ENCODE data around the gene SLC16A9. TPM values are rescaled to one million over a fixed set of nuclear protein-coding genes. Genes with fewer than 3 reads are reported as not detected.

The SLC16A9 gene
- polyA plus RNA-seq (2013, experiment 1 of 2): 0.11 TPM
- 0.10 TPM for polyA plus RNA-seq (2013, experiment 2 of 2)

- H3K4me3 ChIP-seq (ENCODE audit: insufficient read depth in 1 of 2, low read depth in 1 of 2, low read length in 2 of 2): peak within 1 kb of the TSS; percentile 54 to 77
- peak within 1 kb of the TSS; percentile 100 for H3K4me2 ChIP-seq (ENCODE audit: low read length, poor library complexity, severe bottlenecking)
- no peak within 1 kb of the TSS for H3K27ac ChIP-seq (ENCODE audit: low read length, poor library complexity, severe bottlenecking)
- no peak within 1 kb of the TSS for H3K14ac ChIP-seq (ENCODE audit: low read length in 2 of 2)
- H3K4ac ChIP-seq (ENCODE audit: low read depth in 1 of 2, low read length in 2 of 2): no peak within 1 kb of the TSS
- peak within 1 kb of the TSS; percentile 78 for H2BK15ac ChIP-seq (ENCODE audit: low read depth, poor library complexity, severe bottlenecking)
- no peak within 1 kb of the TSS for H4K91ac ChIP-seq (ENCODE audit: low read length)
- no peak within 1 kb of the TSS for H2AK5ac ChIP-seq (ENCODE audit: low read length, severe bottlenecking)
- no peaks in the 10 kb centered on the region for H3K9me3 ChIP-seq (ENCODE audit: control insufficient read depth, low read length)
- peak within 1 kb of the TSS; percentile 77 for H3K9ac ChIP-seq (ENCODE audit: low read length)
- H2BK12ac ChIP-seq (ENCODE audit: low read length in 2 of 2): no peak within 1 kb of the TSS
- H2BK5ac ChIP-seq (ENCODE audit: low read depth, low read length, poor library complexity, severe bottlenecking): peak within 1 kb of the TSS; percentile 20
- under 1% methylated on average over 48 of the region's 68 CpGs for WGBS
- peak within 1 kb of the TSS; percentile 32 for H4K8ac ChIP-seq (ENCODE audit: low read length)
- H2AFZ ChIP-seq (ENCODE audit: low read depth, low read length): peak within 1 kb of the TSS; percentile 64
- peak; percentile 58 for DNase-seq
- H3K27me3 ChIP-seq (ENCODE audit: control insufficient read depth in 1 of 2, insufficient read depth in 1 of 2, low read length in 2 of 2): peaks cover 51 to 65% of the 10 kb centered on the region in 2 experiments
- peak within 1 kb of the TSS; percentile 55 for H2BK120ac ChIP-seq (ENCODE audit: low read depth, low read length)
- H3K79me1 ChIP-seq (replicated peaks; ENCODE audit: low read length, poor library complexity, severe bottlenecking): no peaks in the 10 kb centered on the region
- no peak within 1 kb of the TSS for H3K18ac ChIP-seq (ENCODE audit: low read depth in 1 of 2, low read length in 2 of 2)
- no peaks in the 10 kb centered on the region for H3K36me3 ChIP-seq (ENCODE audit: control insufficient read depth in 1 of 2, insufficient read depth in 2 of 2, low read depth in 1 of 2, low read length in 2 of 2)
- H3K4me1 ChIP-seq (ENCODE audit: control insufficient read depth, insufficient read depth, low read depth, low read length): peaks cover 15% of the 10 kb centered on the region
- H3K23ac ChIP-seq (ENCODE audit: low read length in 2 of 2): peak within 1 kb of the TSS in 1 of 2 experiments; percentile 77
Measured at GRCh38 chr10:59709395-59710125, at the start of gene SLC16A9. SLC16A9 (minus strand) TSS chr10:59709850; CDS start chr10:59684291, 25,559 bp downstream.

GRCh38 chr10:59757966-59758365 is 48.3 kb upstream of the SLC16A9 start:
- Histone ChIP-seq H2AK5ac (ENCODE audit: low read length, severe bottlenecking) (no peak overlapping the region), H2BK5ac (ENCODE audit: low read depth, low read length, poor library complexity, severe bottlenecking) (no peak overlapping the region), H4K91ac (ENCODE audit: low read length) (no peak overlapping the region), H3K9me3 (ENCODE audit: control insufficient read depth, low read length) (no peaks in the 10 kb centered on the region), H3K4me2 (ENCODE audit: low read length, poor library complexity, severe bottlenecking) (no peak overlapping the region), H3K9ac (ENCODE audit: low read length) (no peak overlapping the region), H3K14ac (ENCODE audit: low read length in 2 of 2) (no peak overlapping the region), H4K8ac (ENCODE audit: low read length) (no peak overlapping the region), H2BK12ac (ENCODE audit: low read length in 2 of 2) (no peak overlapping the region), H3K4me3 (ENCODE audit: insufficient read depth in 1 of 2, low read depth in 1 of 2, low read length in 2 of 2) (no peak overlapping the region), H3K4me1 (ENCODE audit: control insufficient read depth, insufficient read depth, low read depth, low read length) (no peaks in the 10 kb centered on the region), H2BK120ac (ENCODE audit: low read depth, low read length) (no peak overlapping the region), H2BK15ac (ENCODE audit: low read depth, poor library complexity, severe bottlenecking) (no peak overlapping the region), H3K27ac (ENCODE audit: low read length, poor library complexity, severe bottlenecking) (no peak overlapping the region), H3K18ac (ENCODE audit: low read depth in 1 of 2, low read length in 2 of 2) (no peak overlapping the region), H3K79me1 (replicated peaks; ENCODE audit: low read length, poor library complexity, severe bottlenecking) (no peaks in the 10 kb centered on the region), H3K27me3 (ENCODE audit: control insufficient read depth in 1 of 2, insufficient read depth in 1 of 2, low read length in 2 of 2) (peaks cover 0 to 4% of the 10 kb centered on the region in 2 experiments), H3K4ac (ENCODE audit: low read depth in 1 of 2, low read length in 2 of 2) (no peak overlapping the region), H3K23ac (ENCODE audit: low read length in 2 of 2) (no peak overlapping the region), H2AFZ (ENCODE audit: low read depth, low read length) (no peak overlapping the region), H3K36me3 (ENCODE audit: control insufficient read depth in 1 of 2, insufficient read depth in 2 of 2, low read depth in 1 of 2, low read length in 2 of 2) (no peaks in the 10 kb centered on the region)
- 61% methylated on average over 3 of the region's 3 CpGs for WGBS
- no peak for DNase-seq

- Histone ChIP-seq H2AK5ac (ENCODE audit: low read length, severe bottlenecking) (no peak overlapping the region), H2BK12ac (ENCODE audit: low read length in 2 of 2) (no peak overlapping the region), H3K27me3 (ENCODE audit: control insufficient read depth in 1 of 2, insufficient read depth in 1 of 2, low read length in 2 of 2) (peaks cover 0 to 10% of the 10 kb centered on the region in 2 experiments), H3K23ac (ENCODE audit: low read length in 2 of 2) (no peak overlapping the region), H3K4me2 (ENCODE audit: low read length, poor library complexity, severe bottlenecking) (no peak overlapping the region), H3K4me1 (ENCODE audit: control insufficient read depth, insufficient read depth, low read depth, low read length) (no peaks in the 10 kb centered on the region), H4K91ac (ENCODE audit: low read length) (no peak overlapping the region), H2AFZ (ENCODE audit: low read depth, low read length) (no peak overlapping the region), H3K9me3 (ENCODE audit: control insufficient read depth, low read length) (no peaks in the 10 kb centered on the region), H3K4ac (ENCODE audit: low read depth in 1 of 2, low read length in 2 of 2) (no peak overlapping the region), H2BK5ac (ENCODE audit: low read depth, low read length, poor library complexity, severe bottlenecking) (no peak overlapping the region), H3K18ac (ENCODE audit: low read depth in 1 of 2, low read length in 2 of 2) (no peak overlapping the region), H2BK15ac (ENCODE audit: low read depth, poor library complexity, severe bottlenecking) (no peak overlapping the region), H3K4me3 (ENCODE audit: insufficient read depth in 1 of 2, low read depth in 1 of 2, low read length in 2 of 2) (no peak overlapping the region), H2BK120ac (ENCODE audit: low read depth, low read length) (no peak overlapping the region), H3K9ac (ENCODE audit: low read length) (no peak overlapping the region), H3K36me3 (ENCODE audit: control insufficient read depth in 1 of 2, insufficient read depth in 2 of 2, low read depth in 1 of 2, low read length in 2 of 2) (no peaks in the 10 kb centered on the region), H3K14ac (ENCODE audit: low read length in 2 of 2) (no peak overlapping the region), H3K79me1 (replicated peaks; ENCODE audit: low read length, poor library complexity, severe bottlenecking) (no peaks in the 10 kb centered on the region), H4K8ac (ENCODE audit: low read length) (no peak overlapping the region), H3K27ac (ENCODE audit: low read length, poor library complexity, severe bottlenecking) (no peak overlapping the region)
- DNase-seq: no peak
- WGBS: 95% methylated on average over 1 of the region's 4 CpGs
Measured at GRCh38 chr10:59754951-59755350, 45.3 kb upstream of the SLC16A9 start.

GRCh38 chr10:59753267-59753666 is 43.6 kb upstream of the SLC16A9 start, which contains the start of gene MRLN:
MRLN (minus strand) TSS chr10:59753455.
- no peak within 1 kb of the TSS for H3K14ac ChIP-seq (ENCODE audit: low read length in 2 of 2)
- no peaks in the 10 kb centered on the region for H3K9me3 ChIP-seq (ENCODE audit: control insufficient read depth, low read length)
- no peak within 1 kb of the TSS for H4K8ac ChIP-seq (ENCODE audit: low read length)
- H3K4me1 ChIP-seq (ENCODE audit: control insufficient read depth, insufficient read depth, low read depth, low read length): no peaks in the 10 kb centered on the region
- no peak within 1 kb of the TSS for H2AK5ac ChIP-seq (ENCODE audit: low read length, severe bottlenecking)
- DNase-seq: no peak
- no peak within 1 kb of the TSS for H4K91ac ChIP-seq (ENCODE audit: low read length)
- peaks cover 0 to 12% of the 10 kb centered on the region in 2 experiments for H3K27me3 ChIP-seq (ENCODE audit: control insufficient read depth in 1 of 2, insufficient read depth in 1 of 2, low read length in 2 of 2)
- no peak within 1 kb of the TSS for H2BK120ac ChIP-seq (ENCODE audit: low read depth, low read length)
- no peak within 1 kb of the TSS for H2BK12ac ChIP-seq (ENCODE audit: low read length in 2 of 2)
- 72% methylated on average over 2 of the region's 3 CpGs for WGBS
- H2AFZ ChIP-seq (ENCODE audit: low read depth, low read length): no peak within 1 kb of the TSS
- no peak within 1 kb of the TSS for H3K9ac ChIP-seq (ENCODE audit: low read length)
- H3K23ac ChIP-seq (ENCODE audit: low read length in 2 of 2): no peak within 1 kb of the TSS
- no peak within 1 kb of the TSS for H3K18ac ChIP-seq (ENCODE audit: low read depth in 1 of 2, low read length in 2 of 2)
- H3K27ac ChIP-seq (ENCODE audit: low read length, poor library complexity, severe bottlenecking): no peak within 1 kb of the TSS
- no peak within 1 kb of the TSS for H3K4ac ChIP-seq (ENCODE audit: low read depth in 1 of 2, low read length in 2 of 2)
- no peak within 1 kb of the TSS for H2BK5ac ChIP-seq (ENCODE audit: low read depth, low read length, poor library complexity, severe bottlenecking)
- H3K79me1 ChIP-seq (replicated peaks; ENCODE audit: low read length, poor library complexity, severe bottlenecking): no peaks in the 10 kb centered on the region
- no peak within 1 kb of the TSS for H2BK15ac ChIP-seq (ENCODE audit: low read depth, poor library complexity, severe bottlenecking)
- no peak within 1 kb of the TSS for H3K4me3 ChIP-seq (ENCODE audit: insufficient read depth in 1 of 2, low read depth in 1 of 2, low read length in 2 of 2)
- no peaks in the 10 kb centered on the region for H3K36me3 ChIP-seq (ENCODE audit: control insufficient read depth in 1 of 2, insufficient read depth in 2 of 2, low read depth in 1 of 2, low read length in 2 of 2)
- no peak within 1 kb of the TSS for H3K4me2 ChIP-seq (ENCODE audit: low read length, poor library complexity, severe bottlenecking)

All from mesenchymal stem cell (in vitro differentiated cells and primary cell).